K562 (cell line): Measurements from ENCODE around the gene FBXW11. TPM values are rescaled to one million over a fixed set of nuclear protein-coding genes. Genes with fewer than 3 reads are reported as not detected.

Experiments used
- ARID1B ChIP-seq: fragments of 450-650 bp; IDR thresholded peaks from 2 replicates; pipeline ENCODE4 v1.6.1; 2016; ENCODE audit warnings: antibody characterized with exemption, mild to moderate bottlenecking, inconsistent platforms
- E2F3 ChIP-seq: fragments of 250-450 bp; sonication (Bioruptor Pico); IDR thresholded peaks from 2 replicates; pipeline ENCODE4 v1.4.0; 2020; ENCODE audit warnings: mild to moderate bottlenecking
- EGR1 ChIP-seq: fragments of 450-650 bp; conservative IDR thresholded peaks from 2 replicates; pipeline ENCODE4 v1.6.1; 2017; ENCODE audit warnings: mild to moderate bottlenecking
- FOSL1 ChIP-seq: fragments of 200-800 bp; sonication (Bioruptor generic); conservative IDR thresholded peaks from 2 replicates; pipeline ENCODE4 v1.6.1; 2016; ENCODE audit warnings: missing genetic modification characterization, missing compliant biosample characterization
- HMG20B ChIP-seq: fragments of 250-450 bp; sonication (Bioruptor Pico); IDR thresholded peaks from 2 replicates; pipeline ENCODE4 v1.5.0; 2021; ENCODE audit warnings: mild to moderate bottlenecking
- JUN ChIP-seq, 2 experiments: sonication (generic) in 1 of 2; formaldehyde crosslinking in 1 of 2; IDR thresholded peaks; 2 replicates each; pipeline versions ENCODE4 v1.6.1 to v1.8.0; 2012 to 2022; ENCODE audit warnings: borderline replicate concordance in 2 of 2, mild to moderate bottlenecking in 2 of 2, improper control_type of control experiment in 1 of 2, low read depth in 1 of 2, low read length in 1 of 2, missing genetic modification reagents in 1 of 2
- KAT7 ChIP-seq: sonication (generic); formaldehyde crosslinking; IDR thresholded peaks from 2 replicates; pipeline ENCODE4 v1.8.0; 2022; ENCODE audit warnings: missing genetic modification reagents, mild to moderate bottlenecking, borderline replicate concordance
- MYBL2 ChIP-seq, 2 experiments: fragments of 450-650 bp in 1 of 2; sonication (generic) in 1 of 2; formaldehyde crosslinking in 1 of 2; IDR thresholded peaks; 2 replicates each; pipeline versions ENCODE4 v1.6.1 to v1.8.1; 2017 to 2022; ENCODE audit warnings: borderline replicate concordance in 1 of 2, inconsistent platforms in 1 of 2, low read depth in 1 of 2, mild to moderate bottlenecking in 1 of 2, missing genetic modification reagents in 1 of 2, moderate library complexity in 1 of 2
- NR4A1 ChIP-seq, 2 experiments: fragments of 250-450 bp in 1 of 2; fragments of 450-650 bp in 1 of 2; sonication (Bioruptor Pico) in 1 of 2; IDR thresholded peaks; 2 replicates each; pipeline versions ENCODE4 v1.4.0 to v1.6.1; 2016 to 2020; ENCODE audit warnings: mild to moderate bottlenecking in 2 of 2, missing compliant biosample characterization in 1 of 2, missing genetic modification characterization in 1 of 2, moderate library complexity in 1 of 2
- RBM15 ChIP-seq: fragments of 200-400 bp; formaldehyde crosslinking; IDR thresholded peaks from 2 replicates; pipeline ENCODE4 v1.6.1; 2018; ENCODE audit warnings: mild to moderate bottlenecking, low read length, moderate library complexity; ENCODE audit not compliant: insufficient read depth
- SNIP1 ChIP-seq: fragments of 450-650 bp; IDR thresholded peaks from 2 replicates; pipeline ENCODE4 v1.7.1; 2017; ENCODE audit warnings: low read depth, mild to moderate bottlenecking
- TCF7L2 ChIP-seq: fragments of 150-350 bp; IDR thresholded peaks from 2 replicates; pipeline ENCODE4 v1.6.1; 2016; ENCODE audit warnings: low read depth, mild to moderate bottlenecking, low read length, moderate library complexity
- XRCC5 ChIP-seq: fragments of 200-400 bp; formaldehyde crosslinking; IDR thresholded peaks from 2 replicates; pipeline ENCODE4 v1.6.1; 2017; ENCODE audit warnings: low read depth, mild to moderate bottlenecking, low read length
- ZNF121 ChIP-seq: sonication (generic); formaldehyde crosslinking; conservative IDR thresholded peaks from 2 replicates; pipeline ENCODE4 v1.8.0; 2022; ENCODE audit warnings: missing genetic modification reagents
- ZNF57 ChIP-seq: fragments of 450-650 bp; formaldehyde crosslinking; IDR thresholded peaks from 2 replicates; pipeline ENCODE4 v1.4.0; 2020; ENCODE audit warnings: mild to moderate bottlenecking, moderate library complexity
- polyA plus RNA-seq, 8 experiments: library from polyadenylated mRNA; depleted of rRNA in 4 of 8; stranded (reverse) in 5 of 8; unstranded in 3 of 8; fragments of >200 nt; fragmentation: Nextera tagmentation in 2 of 8; fragmentation: Illumina TruSeq in 1 of 8; extraction: Ambion mirVana in 2 of 8; extraction: Trizol in 1 of 8; gene quantifications; 2 replicates each; pipeline versions ENCODE4 v1.2.1 to v1.2.3, GENCODE V29; 2011 to 2014; ENCODE audit warnings: inconsistent platforms in 1 of 8, missing spikeins in 1 of 8
- total RNA-seq, 7 experiments: library from RNA; depleted of rRNA in 6 of 7; stranded (reverse); fragments of >200 nt in 6 of 7; fragmentation: Illumina TruSeq in 2 of 7; extraction: Trizol in 2 of 7; gene quantifications; 2 replicates each; pipeline versions ENCODE4 v1.2.1 to v1.2.3, GENCODE V29; 2011 to 2021; ENCODE audit warnings: low replicate concordance in 1 of 7
- TF ChIP-seq, protein P1 (sequence below): fragments of 250-450 bp; sonication (Bioruptor Pico); IDR thresholded peaks from 2 replicates; pipeline ENCODE4 v1.5.0; 2021; ENCODE audit warnings: mild to moderate bottlenecking, moderate library complexity
- TF ChIP-seq, protein P2 (sequence below): sonication (generic); formaldehyde crosslinking; IDR thresholded peaks from 2 replicates; pipeline ENCODE4 v1.8.0; 2022; ENCODE audit warnings: missing genetic modification reagents, mild to moderate bottlenecking, borderline replicate concordance
- TF ChIP-seq, protein P3 (sequence below): fragments of 450-650 bp; IDR thresholded peaks from 2 replicates; pipeline ENCODE4 v1.6.1; 2016; ENCODE audit warnings: missing biosample characterization, missing genetic modification characterization
- TF ChIP-seq, protein P4 (sequence below): fragments of 250-450 bp; sonication (Bioruptor Pico); IDR thresholded peaks from 2 replicates; pipeline ENCODE4 v1.5.0; 2021

Gene FBXW11
- total and polyA plus RNA-seq, 9 of the 15 experiments (the other 6 are each of a cell fraction or from before 2014, with no cell fraction given): 3.0 to 28.6 (median 23.6) TPM

DNA sequence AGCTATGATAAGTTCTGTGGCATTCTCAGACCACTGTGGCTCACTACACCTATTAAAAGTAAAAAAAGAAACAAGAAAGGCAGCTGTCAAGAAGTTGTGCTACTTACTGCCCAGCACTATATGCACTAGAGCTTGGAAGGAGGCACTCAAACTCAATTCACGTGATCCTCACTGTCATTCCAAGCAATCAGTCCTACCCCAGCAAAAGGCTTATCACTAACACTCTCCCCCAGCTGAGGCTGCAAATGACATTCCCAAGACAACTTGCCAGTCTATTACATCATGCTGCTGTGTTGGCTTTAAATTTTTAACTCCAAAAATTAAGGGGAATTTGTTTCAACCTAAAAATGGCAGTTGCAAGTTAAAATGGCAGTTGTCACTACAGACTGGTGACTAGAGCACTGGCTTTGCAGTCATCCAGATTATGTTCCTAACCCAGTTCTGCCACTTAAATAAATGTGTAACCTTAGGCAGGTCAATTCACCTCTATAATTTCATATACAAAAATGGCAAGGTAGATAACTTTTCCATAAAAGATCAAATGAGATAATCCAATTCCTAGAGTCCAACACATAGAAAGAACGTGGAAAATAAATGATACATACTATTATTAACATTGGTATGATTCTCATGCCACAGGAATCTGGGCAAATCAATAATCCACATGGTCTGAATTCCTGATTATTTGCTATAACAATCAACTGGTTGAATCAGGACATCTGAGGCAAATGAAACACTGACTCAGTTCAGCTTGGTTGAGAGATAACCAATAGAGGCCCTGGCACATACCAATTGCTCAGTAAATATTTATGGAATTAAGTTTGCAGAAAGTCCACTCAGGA lies 52.4 kb downstream of the FBXW11 start (continued):
- TF ChIP-seq, protein P1, sequence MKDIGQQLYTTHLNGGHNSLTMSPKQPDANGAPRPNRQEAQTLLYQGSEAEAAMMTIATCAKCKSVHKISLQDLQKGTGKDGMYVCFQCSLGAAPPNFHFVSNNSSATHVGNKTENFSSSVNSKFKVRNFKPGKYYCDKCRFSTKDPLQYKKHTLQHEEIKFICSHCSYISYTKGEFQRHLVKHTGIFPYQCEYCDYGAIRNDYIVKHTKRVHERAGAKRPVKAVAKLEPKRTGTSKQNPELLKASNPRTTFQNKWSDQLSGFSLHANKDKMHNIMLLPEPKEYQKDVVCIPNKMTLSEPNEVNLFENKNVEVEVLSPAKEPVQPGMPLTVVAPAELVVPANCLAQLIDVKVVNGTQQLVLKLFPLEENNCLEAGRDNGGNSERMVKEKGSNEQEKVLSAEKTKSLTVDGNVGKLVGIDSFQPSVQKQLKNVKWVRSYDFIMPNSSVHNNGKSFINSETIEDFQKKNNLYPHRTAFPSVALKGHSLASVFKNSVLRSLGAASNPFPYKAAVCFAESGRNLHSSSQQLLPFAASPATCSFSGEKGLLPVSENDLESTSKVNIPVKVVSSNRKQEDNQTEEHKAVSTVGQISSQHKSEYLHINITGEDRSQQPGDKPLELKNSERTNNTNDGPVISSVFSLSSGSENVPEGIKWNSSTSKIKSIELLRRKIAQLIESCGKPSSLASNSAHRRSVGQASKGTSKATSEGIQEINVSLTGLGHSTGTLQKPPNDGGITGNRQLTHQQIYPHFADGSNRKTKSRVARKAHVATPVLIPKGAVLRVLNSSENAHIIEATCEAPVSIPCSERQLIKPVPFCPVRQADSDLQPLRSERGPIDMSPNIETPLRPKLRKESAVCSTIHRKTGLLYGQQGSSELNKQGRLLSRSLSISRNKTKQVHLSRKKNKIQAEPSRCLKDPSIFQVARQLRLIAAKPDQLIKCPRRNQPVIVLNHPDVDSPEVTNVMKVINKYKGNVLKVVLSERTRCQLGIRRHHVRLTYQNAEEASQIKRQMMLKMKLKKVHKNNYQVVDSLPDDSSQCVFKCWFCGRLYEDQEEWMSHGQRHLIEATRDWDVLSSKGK: no peak
- TF ChIP-seq SNIP1 (no peak), EGR1 (no peak), E2F3 (CRISPR knock-in tag) (no peak), KAT7 (CRISPR knock-in tag) (no peak), ZNF57 (CRISPR knock-in tag) (no peak), XRCC5 (no peak), NR4A1 (CRISPR knock-in tag; IDR thresholded peaks at IDR 0.05) (no peak), NR4A1 (tag; IDR thresholded peaks at IDR 0.05) (peak; percentile 87), MYBL2 (IDR thresholded peaks at IDR 0.05; ENCODE audit: low read depth) (peak; percentile 65; the same call in 1 of the 2 replicates), MYBL2 (CRISPR knock-in tag; IDR thresholded peaks at IDR 0.05; ENCODE audit: borderline replicate concordance) (no peak), RBM15 (no peak), TCF7L2 (no peak), ARID1B (peak; percentile 94), HMG20B (CRISPR knock-in tag) (no peak), FOSL1 (peak; percentile 68), JUN (IDR thresholded peaks at IDR 0.05; ENCODE audit: borderline replicate concordance, low read depth, low read length) (peak; percentile 84; the same call in 1 of the 2 replicates), JUN (CRISPR knock-in tag; IDR thresholded peaks at IDR 0.05; ENCODE audit: borderline replicate concordance) (no peak), ZNF121 (no peak)
- TF ChIP-seq, protein P2, sequence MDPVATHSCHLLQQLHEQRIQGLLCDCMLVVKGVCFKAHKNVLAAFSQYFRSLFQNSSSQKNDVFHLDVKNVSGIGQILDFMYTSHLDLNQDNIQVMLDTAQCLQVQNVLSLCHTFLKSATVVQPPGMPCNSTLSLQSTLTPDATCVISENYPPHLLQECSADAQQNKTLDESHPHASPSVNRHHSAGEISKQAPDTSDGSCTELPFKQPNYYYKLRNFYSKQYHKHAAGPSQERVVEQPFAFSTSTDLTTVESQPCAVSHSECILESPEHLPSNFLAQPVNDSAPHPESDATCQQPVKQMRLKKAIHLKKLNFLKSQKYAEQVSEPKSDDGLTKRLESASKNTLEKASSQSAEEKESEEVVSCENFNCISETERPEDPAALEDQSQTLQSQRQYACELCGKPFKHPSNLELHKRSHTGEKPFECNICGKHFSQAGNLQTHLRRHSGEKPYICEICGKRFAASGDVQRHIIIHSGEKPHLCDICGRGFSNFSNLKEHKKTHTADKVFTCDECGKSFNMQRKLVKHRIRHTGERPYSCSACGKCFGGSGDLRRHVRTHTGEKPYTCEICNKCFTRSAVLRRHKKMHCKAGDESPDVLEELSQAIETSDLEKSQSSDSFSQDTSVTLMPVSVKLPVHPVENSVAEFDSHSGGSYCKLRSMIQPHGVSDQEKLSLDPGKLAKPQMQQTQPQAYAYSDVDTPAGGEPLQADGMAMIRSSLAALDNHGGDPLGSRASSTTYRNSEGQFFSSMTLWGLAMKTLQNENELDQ (CRISPR knock-in tag): no peak
- TF ChIP-seq, protein P3, sequence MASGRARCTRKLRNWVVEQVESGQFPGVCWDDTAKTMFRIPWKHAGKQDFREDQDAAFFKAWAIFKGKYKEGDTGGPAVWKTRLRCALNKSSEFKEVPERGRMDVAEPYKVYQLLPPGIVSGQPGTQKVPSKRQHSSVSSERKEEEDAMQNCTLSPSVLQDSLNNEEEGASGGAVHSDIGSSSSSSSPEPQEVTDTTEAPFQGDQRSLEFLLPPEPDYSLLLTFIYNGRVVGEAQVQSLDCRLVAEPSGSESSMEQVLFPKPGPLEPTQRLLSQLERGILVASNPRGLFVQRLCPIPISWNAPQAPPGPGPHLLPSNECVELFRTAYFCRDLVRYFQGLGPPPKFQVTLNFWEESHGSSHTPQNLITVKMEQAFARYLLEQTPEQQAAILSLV (tag): peak; percentile 81
- TF ChIP-seq, protein P4, sequence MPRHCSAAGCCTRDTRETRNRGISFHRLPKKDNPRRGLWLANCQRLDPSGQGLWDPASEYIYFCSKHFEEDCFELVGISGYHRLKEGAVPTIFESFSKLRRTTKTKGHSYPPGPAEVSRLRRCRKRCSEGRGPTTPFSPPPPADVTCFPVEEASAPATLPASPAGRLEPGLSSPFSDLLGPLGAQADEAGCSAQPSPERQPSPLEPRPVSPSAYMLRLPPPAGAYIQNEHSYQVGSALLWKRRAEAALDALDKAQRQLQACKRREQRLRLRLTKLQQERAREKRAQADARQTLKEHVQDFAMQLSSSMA (CRISPR knock-in tag): no peak
